SK-N-SH treated with all-trans-retinoic acid at 6 μM for 48 hours (cell line): ENCODE results near the gene CTTNBP2.

ENCODE experiments used
- ATAC-seq: fragments of 200-7000 bp; cut with Tn5 transposase; 3 replicates; pipeline ENCODE4 v1.9.1; 2020; ENCODE audit warnings: mild to moderate bottlenecking, moderate library complexity
- BACH2 ChIP-seq: fragments of 250-450 bp; sonication (Bioruptor Pico); IDR thresholded peaks from 2 replicates; pipeline ENCODE4 v1.9.0; 2021; ENCODE audit warnings: mild to moderate bottlenecking, borderline replicate concordance
- CSDC2 ChIP-seq: fragments of 250-450 bp; sonication (Bioruptor Pico); IDR thresholded peaks from 2 replicates; pipeline ENCODE4 v1.5.0; 2020; ENCODE audit warnings: mild to moderate bottlenecking, moderate library complexity
- ESRRG ChIP-seq: fragments of 250-450 bp; sonication (Bioruptor Pico); IDR thresholded peaks from 2 replicates; pipeline ENCODE4 v1.6.1; 2021; ENCODE audit warnings: mild to moderate bottlenecking
- GLIS3 ChIP-seq: fragments of 250-450 bp; sonication (Bioruptor Pico); IDR thresholded peaks from 2 replicates; pipeline ENCODE4 v1.5.0; 2020; ENCODE audit warnings: mild to moderate bottlenecking, moderate library complexity
- ISL1 ChIP-seq: fragments of 250-450 bp; sonication (Bioruptor Pico); IDR thresholded peaks from 2 replicates; pipeline ENCODE4 v2.1.2; 2022; ENCODE audit warnings: mild to moderate bottlenecking, moderate library complexity
- PPARA ChIP-seq: fragments of 250-450 bp; sonication (Bioruptor Pico); IDR thresholded peaks from 2 replicates; pipeline ENCODE4 v1.5.0; 2020; ENCODE audit warnings: mild to moderate bottlenecking, borderline replicate concordance
- RARB ChIP-seq: fragments of 250-450 bp; sonication (Bioruptor Pico); IDR thresholded peaks from 2 replicates; pipeline ENCODE4 v1.8.0; 2021; ENCODE audit warnings: mild to moderate bottlenecking, moderate library complexity
- SNAI2 ChIP-seq: fragments of 250-450 bp; sonication (Bioruptor Pico); IDR thresholded peaks from 2 replicates; pipeline ENCODE4 v1.5.0; 2020; ENCODE audit warnings: mild to moderate bottlenecking, moderate library complexity
- TCF4 ChIP-seq: fragments of 250-450 bp; sonication (Bioruptor Pico); IDR thresholded peaks from 2 replicates; pipeline ENCODE4 v1.8.0; 2021; ENCODE audit warnings: mild to moderate bottlenecking, moderate library complexity, borderline replicate concordance
- TOX ChIP-seq: fragments of 250-450 bp; sonication (Bioruptor Pico); IDR thresholded peaks from 2 replicates; pipeline ENCODE4 v1.8.0; 2021; ENCODE audit warnings: mild to moderate bottlenecking, moderate library complexity, borderline replicate concordance
- ZC3H10 ChIP-seq: fragments of 250-450 bp; sonication (Bioruptor Pico); IDR thresholded peaks from 2 replicates; pipeline ENCODE4 v1.5.1; 2021; ENCODE audit warnings: mild to moderate bottlenecking, moderate library complexity
- ZFP3 ChIP-seq: fragments of 250-450 bp; sonication (Bioruptor Pico); IDR thresholded peaks from 2 replicates; pipeline ENCODE4 v1.5.0; 2020; ENCODE audit warnings: mild to moderate bottlenecking, moderate library complexity
- ZFP30 ChIP-seq: fragments of 450-650 bp; formaldehyde crosslinking; IDR thresholded peaks from 2 replicates; pipeline ENCODE4 v1.5.0; 2022; ENCODE audit warnings: mild to moderate bottlenecking, moderate library complexity
- ZNF565 ChIP-seq: fragments of 450-650 bp; formaldehyde crosslinking; conservative IDR thresholded peaks from 2 replicates; pipeline ENCODE4 v1.5.0; 2020; ENCODE audit warnings: low read depth, mild to moderate bottlenecking, moderate library complexity
- ZNF70 ChIP-seq: fragments of 450-650 bp; formaldehyde crosslinking; IDR thresholded peaks from 2 replicates; pipeline ENCODE4 v1.5.0; 2020; ENCODE audit warnings: mild to moderate bottlenecking, moderate library complexity
- TF ChIP-seq, protein P1 (sequence below): fragments of 250-450 bp; sonication (Bioruptor Pico); IDR thresholded peaks from 2 replicates; pipeline ENCODE4 v1.5.1; 2020; ENCODE audit warnings: low read depth, mild to moderate bottlenecking, moderate library complexity
- TF ChIP-seq, protein P2 (sequence below): fragments of 250-450 bp; sonication (Bioruptor Pico); IDR thresholded peaks from 2 replicates; pipeline ENCODE4 v1.8.0; 2020; ENCODE audit warnings: mild to moderate bottlenecking, moderate library complexity, borderline replicate concordance
- TF ChIP-seq, protein P3 (sequence below): fragments of 250-450 bp; sonication (Bioruptor Pico); IDR thresholded peaks from 2 replicates; pipeline ENCODE4 v1.5.1; 2021; ENCODE audit warnings: mild to moderate bottlenecking, moderate library complexity
- TF ChIP-seq, protein P4 (sequence below): fragments of 250-450 bp; sonication (Bioruptor Pico); IDR thresholded peaks from 2 replicates; pipeline ENCODE4 v1.5.0; 2020; ENCODE audit warnings: mild to moderate bottlenecking, moderate library complexity

CTTNBP2 gene

DNA sequence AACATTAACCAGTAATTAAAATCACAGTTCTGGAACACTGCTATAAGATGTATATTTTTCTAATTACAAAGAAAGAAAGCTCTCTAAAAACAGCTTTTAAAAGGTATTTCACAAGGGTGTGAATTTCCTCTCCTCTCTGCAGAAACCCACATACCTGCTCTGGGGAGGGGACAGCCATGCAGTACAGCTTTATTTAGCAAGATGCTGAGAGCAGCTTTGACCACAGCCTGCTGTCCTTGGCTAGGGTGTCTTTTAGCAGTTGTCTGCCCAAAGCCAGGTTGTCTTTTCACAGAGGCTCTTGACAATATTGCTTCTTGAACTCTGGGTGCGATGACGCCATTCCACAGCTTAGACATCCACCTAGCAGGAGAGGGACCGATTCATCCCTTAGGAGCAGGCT lies 148.3 kb downstream of the CTTNBP2 start:
- no peak for ATAC-seq

DNA sequence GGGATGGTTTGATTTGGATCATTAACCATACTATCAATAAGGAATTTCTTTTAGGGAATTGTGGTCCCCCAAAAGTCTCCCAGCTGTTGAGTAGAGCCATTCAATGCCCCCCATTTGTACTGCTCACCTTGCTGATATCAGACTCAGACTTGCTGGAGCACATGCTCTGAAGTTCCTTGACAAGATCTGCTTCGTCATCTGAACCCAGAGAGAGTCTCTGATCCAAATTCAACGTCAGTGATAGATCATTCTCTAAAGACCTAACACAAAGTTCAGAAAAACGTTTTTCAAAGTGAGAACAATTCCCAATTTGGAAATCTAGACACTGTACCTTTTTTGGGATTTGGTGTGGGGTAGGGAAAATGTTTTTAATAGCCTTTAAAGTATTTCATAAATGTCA lies 153.9 kb downstream of the CTTNBP2 start:
- TF ChIP-seq, protein P1, sequence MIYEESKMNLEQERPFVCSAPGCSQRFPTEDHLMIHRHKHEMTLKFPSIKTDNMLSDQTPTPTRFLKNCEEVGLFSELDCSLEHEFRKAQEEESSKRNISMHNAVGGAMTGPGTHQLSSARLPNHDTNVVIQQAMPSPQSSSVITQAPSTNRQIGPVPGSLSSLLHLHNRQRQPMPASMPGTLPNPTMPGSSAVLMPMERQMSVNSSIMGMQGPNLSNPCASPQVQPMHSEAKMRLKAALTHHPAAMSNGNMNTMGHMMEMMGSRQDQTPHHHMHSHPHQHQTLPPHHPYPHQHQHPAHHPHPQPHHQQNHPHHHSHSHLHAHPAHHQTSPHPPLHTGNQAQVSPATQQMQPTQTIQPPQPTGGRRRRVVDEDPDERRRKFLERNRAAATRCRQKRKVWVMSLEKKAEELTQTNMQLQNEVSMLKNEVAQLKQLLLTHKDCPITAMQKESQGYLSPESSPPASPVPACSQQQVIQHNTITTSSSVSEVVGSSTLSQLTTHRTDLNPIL: no peak
- TF ChIP-seq CSDC2 (no peak), ISL1 (CRISPR knock-in tag) (no peak)
- TF ChIP-seq, all 23 proteins: peak for 0
- ATAC-seq: no peak

More for the DNA sequence above, 148.3 kb downstream of the CTTNBP2 start:
- TF ChIP-seq TOX (CRISPR knock-in tag): no peak
- TF ChIP-seq, protein P1: no peak
- TF ChIP-seq BACH2 (CRISPR knock-in tag): no peak
- TF ChIP-seq, protein P2, sequence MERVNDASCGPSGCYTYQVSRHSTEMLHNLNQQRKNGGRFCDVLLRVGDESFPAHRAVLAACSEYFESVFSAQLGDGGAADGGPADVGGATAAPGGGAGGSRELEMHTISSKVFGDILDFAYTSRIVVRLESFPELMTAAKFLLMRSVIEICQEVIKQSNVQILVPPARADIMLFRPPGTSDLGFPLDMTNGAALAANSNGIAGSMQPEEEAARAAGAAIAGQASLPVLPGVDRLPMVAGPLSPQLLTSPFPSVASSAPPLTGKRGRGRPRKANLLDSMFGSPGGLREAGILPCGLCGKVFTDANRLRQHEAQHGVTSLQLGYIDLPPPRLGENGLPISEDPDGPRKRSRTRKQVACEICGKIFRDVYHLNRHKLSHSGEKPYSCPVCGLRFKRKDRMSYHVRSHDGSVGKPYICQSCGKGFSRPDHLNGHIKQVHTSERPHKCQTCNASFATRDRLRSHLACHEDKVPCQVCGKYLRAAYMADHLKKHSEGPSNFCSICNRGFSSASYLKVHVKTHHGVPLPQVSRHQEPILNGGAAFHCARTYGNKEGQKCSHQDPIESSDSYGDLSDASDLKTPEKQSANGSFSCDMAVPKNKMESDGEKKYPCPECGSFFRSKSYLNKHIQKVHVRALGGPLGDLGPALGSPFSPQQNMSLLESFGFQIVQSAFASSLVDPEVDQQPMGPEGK (CRISPR knock-in tag): no peak
- no peak for TF ChIP-seq ISL1 (CRISPR knock-in tag)
- no peak for TF ChIP-seq CSDC2
- TF ChIP-seq ZFP30 (CRISPR knock-in tag): no peak
- TF ChIP-seq ZC3H10 (CRISPR knock-in tag): no peak

DNA sequence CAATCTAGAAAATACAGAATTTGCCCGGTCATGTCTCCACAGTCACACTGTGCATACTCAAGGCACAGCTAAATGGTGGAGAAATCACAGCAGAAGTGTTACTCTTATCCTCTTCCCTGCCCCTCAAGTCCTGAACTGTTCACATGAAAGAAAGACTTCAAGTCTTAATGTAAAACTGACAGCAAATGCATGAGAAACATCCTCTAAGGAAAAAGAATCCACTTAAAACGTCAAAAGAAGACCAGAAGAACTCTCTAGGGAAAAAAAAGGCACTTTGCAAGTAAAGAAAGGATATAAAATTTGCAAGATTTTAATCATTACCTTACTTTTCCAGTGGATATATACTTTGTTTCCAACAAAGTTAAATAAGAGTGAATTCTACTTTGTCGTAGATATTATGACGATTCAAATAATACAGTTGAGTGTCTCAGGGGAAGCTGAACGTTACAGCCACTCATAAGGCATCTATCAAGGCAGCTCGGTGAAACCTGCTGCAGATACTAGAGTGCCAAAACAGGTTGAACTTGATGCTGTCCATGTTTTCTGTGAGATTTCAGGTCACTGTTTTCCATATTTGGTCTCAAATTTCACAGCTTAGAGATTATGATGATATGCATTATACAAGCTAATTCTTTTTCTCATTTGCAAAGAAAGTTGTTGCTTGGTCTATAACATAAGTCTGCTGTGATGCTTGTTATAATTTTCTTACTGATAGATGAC lies 155.0 kb downstream of the CTTNBP2 start:
- TF ChIP-seq ZFP30 (CRISPR knock-in tag) (no peak), RARB (CRISPR knock-in tag) (no peak), TOX (CRISPR knock-in tag) (no peak), CSDC2 (no peak), ZNF70 (CRISPR knock-in tag) (no peak), GLIS3 (CRISPR knock-in tag) (no peak), TCF4 (CRISPR knock-in tag) (no peak), ESRRG (CRISPR knock-in tag) (no peak), ZNF565 (CRISPR knock-in tag) (no peak), ZFP3 (CRISPR knock-in tag) (no peak), SNAI2 (CRISPR knock-in tag) (no peak), PPARA (CRISPR knock-in tag) (no peak)
- TF ChIP-seq, protein P1: no peak
- TF ChIP-seq, protein P3, sequence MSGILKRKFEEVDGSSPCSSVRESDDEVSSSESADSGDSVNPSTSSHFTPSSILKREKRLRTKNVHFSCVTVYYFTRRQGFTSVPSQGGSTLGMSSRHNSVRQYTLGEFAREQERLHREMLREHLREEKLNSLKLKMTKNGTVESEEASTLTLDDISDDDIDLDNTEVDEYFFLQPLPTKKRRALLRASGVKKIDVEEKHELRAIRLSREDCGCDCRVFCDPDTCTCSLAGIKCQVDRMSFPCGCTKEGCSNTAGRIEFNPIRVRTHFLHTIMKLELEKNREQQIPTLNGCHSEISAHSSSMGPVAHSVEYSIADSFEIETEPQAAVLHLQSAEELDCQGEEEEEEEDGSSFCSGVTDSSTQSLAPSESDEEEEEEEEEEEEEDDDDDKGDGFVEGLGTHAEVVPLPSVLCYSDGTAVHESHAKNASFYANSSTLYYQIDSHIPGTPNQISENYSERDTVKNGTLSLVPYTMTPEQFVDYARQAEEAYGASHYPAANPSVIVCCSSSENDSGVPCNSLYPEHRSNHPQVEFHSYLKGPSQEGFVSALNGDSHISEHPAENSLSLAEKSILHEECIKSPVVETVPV (CRISPR knock-in tag): no peak
- TF ChIP-seq, protein P4, sequence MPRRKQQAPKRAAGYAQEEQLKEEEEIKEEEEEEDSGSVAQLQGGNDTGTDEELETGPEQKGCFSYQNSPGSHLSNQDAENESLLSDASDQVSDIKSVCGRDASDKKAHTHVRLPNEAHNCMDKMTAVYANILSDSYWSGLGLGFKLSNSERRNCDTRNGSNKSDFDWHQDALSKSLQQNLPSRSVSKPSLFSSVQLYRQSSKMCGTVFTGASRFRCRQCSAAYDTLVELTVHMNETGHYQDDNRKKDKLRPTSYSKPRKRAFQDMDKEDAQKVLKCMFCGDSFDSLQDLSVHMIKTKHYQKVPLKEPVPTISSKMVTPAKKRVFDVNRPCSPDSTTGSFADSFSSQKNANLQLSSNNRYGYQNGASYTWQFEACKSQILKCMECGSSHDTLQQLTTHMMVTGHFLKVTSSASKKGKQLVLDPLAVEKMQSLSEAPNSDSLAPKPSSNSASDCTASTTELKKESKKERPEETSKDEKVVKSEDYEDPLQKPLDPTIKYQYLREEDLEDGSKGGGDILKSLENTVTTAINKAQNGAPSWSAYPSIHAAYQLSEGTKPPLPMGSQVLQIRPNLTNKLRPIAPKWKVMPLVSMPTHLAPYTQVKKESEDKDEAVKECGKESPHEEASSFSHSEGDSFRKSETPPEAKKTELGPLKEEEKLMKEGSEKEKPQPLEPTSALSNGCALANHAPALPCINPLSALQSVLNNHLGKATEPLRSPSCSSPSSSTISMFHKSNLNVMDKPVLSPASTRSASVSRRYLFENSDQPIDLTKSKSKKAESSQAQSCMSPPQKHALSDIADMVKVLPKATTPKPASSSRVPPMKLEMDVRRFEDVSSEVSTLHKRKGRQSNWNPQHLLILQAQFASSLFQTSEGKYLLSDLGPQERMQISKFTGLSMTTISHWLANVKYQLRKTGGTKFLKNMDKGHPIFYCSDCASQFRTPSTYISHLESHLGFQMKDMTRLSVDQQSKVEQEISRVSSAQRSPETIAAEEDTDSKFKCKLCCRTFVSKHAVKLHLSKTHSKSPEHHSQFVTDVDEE (CRISPR knock-in tag): no peak
- ATAC-seq: no peak
